GM12875 (cell line): ENCODE data around the gene SCNN1A.

Experiments used
- H3K4me3 ChIP-seq: one replicate; pipeline ENCODE4 v1.5.1; 2011; ENCODE audit warnings: low read depth, low read length, control low read depth
- CTCF ChIP-seq: IDR thresholded peaks from 2 replicates; pipeline ENCODE4 v1.5.1; 2011; ENCODE audit warnings: low read depth, mild to moderate bottlenecking, control low read depth, inconsistent platforms, low read length, moderate library complexity, borderline replicate concordance; ENCODE audit not compliant: insufficient read depth

SCNN1A gene

GRCh38 chr12:6416596-6416995 is 41.2 kb upstream of the SCNN1A start:
- H3K4me3 ChIP-seq, result no peak overlapping the region

GRCh38 chr12:6407236-6407954 is 32.0 kb upstream of the SCNN1A start:
- H3K4me3 ChIP-seq, result no peak overlapping the region
- no peak for TF ChIP-seq CTCF

More at GRCh38 chr12:6416596-6416995, 41.2 kb upstream of the SCNN1A start:
- no peak for TF ChIP-seq CTCF

GRCh38 chr12:6405963-6406362 is 30.6 kb upstream of the SCNN1A start:
- no peak overlapping the region for H3K4me3 ChIP-seq
- TF ChIP-seq CTCF, result no peak

GRCh38 chr12:6404390-6404789 is 29.0 kb upstream of the SCNN1A start:
- H3K4me3 ChIP-seq, result no peak overlapping the region
- TF ChIP-seq CTCF, result no peak

- TF ChIP-seq CTCF, result no peak
- H3K4me3 ChIP-seq, result no peak overlapping the region
Observed at GRCh38 chr12:6399884-6400644, 24.7 kb upstream of the SCNN1A start.

GRCh38 chr12:6396031-6396430 is 20.7 kb upstream of the SCNN1A start:
- H3K4me3 ChIP-seq, result no peak overlapping the region
- no peak for TF ChIP-seq CTCF

GRCh38 chr12:6394398-6394797 is 19.0 kb upstream of the SCNN1A start:
- TF ChIP-seq CTCF, result no peak
- no peak overlapping the region for H3K4me3 ChIP-seq
